ENCODE measurements around the gene PUS10.
"Not testable (repeated sequence)": the region's sequence is repeated elsewhere in the genome, so short reads cannot be mapped to it uniquely, and the experiment has no call there.

PUS10 gene

GRCh38 chr2:61017556-61018317, at the start of gene PUS10, which contains the start of gene PEX13:
TSS of gene PUS10 (minus strand) at chr2:61018255. CDS start at chr2:61011890, 6,365 bp downstream.
TSS of gene PEX13 (plus strand) at chr2:61017720. CDS start at chr2:61017760, 40 bp downstream.
- DNase-seq (ENCODE audit: low spot score): peak; percentile 86

DNA sequence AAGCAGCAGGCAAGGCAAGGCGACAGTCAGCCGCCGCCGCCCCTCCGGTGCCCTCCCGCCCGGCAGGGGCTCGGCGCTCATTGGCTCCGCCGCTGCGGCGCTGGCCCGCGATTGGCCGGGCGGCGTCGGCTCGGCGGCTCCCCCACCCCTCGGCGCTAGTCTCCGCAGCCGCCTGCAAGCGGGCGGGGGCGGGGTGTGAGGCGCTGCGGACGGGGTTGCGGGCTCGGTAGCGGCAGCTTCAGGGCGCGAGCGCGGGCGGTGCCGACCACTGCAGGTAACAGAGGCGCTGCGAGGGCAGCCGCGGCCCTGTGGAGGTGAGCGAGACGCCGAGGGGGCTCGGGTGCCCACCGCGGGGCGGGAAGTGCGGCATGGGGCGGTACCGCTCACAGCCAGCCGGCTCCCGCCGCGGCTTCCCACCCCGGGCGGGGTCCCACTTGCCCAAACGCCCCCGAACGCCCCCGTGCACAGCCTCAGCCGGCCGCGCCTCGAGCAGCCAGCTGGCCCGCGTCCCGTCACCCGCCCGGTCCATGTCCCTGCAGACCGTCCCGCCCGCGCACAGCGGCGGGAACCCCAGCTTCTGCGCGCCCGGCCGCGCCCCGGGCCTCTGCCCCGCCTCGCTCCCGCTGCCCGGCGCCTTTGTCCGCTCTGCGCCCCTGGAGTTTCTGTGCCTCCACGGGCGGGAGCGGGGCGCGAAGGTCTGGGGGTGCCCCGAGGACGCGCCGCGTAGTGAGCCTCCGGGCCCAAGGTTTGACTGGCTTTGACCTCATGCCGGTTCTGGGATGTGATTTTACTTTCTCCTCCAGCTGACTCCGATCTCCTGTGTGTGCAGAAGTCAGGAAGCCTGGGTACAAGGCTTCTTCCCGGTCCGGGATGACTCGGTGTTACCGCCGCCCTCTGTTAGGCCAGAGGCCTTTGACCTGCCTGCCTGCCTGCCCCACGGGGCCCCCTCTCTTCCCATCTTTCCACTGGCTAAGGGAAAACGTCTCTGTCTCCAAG, 48.0 kb upstream of the PUS10 start, which contains the start of gene SANBR:
SANBR (plus strand) TSS at position 158 of the 996 bp plus-strand sequence. CDS start 4,480 bp downstream, outside the sequence.
- peak; percentile 94 for DNase-seq (ENCODE audit: low spot score)

GRCh38 chr2:61059382-61059781, 41.3 kb upstream of the PUS10 start:
- DNase-seq (ENCODE audit: low spot score): no peak

- DNase-seq (ENCODE audit: low spot score): no peak
Observed at GRCh38 chr2:61057562-61057961, 39.5 kb upstream of the PUS10 start.

- no peak for DNase-seq (ENCODE audit: low spot score)
Observed at GRCh38 chr2:61055557-61055956, 37.5 kb upstream of the PUS10 start.

- DNase-seq (ENCODE audit: low spot score): no peak
Observed at GRCh38 chr2:61045999-61046398, 27.9 kb upstream of the PUS10 start.

DNA sequence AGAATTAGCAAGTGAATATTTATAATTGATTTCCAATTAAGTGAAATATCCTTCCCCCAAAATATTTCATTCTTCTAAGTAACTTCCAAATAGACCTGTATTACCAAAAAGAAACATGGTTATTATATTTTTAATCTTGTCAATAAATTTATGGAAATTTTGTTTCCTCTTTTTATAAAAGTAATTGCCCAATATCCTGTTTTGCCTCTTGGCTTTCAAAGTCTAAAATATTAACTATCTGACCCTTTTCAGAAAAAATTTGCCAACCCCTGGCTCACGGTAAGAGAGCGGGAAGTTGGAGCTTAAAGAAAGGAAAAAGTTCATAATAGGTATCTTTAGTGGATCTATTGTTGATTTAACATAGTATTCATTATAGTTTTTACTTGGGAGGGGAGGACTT, 27.2 kb upstream of the PUS10 start:
- no peak for DNase-seq (ENCODE audit: low spot score)

DNA sequence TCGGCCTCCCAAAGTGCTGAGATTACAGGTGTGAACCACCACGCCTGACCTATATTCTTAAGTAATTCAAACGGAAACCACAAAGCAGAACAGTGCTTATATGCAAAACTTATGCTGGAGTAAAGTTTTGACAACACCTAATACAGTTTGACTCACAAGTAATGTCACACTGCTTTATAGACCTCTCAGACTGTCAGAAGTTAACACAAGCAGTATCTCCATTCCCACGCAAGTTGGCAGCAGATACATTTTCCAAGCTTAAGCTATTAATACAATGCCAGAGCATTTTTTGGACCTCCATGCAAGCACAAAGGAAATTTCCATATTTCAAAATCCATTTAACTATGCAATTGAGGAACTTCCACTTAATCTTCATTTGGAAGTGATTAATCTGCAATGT, 26.6 kb upstream of the PUS10 start:
- DNase-seq (ENCODE audit: low spot score): no peak

DNA sequence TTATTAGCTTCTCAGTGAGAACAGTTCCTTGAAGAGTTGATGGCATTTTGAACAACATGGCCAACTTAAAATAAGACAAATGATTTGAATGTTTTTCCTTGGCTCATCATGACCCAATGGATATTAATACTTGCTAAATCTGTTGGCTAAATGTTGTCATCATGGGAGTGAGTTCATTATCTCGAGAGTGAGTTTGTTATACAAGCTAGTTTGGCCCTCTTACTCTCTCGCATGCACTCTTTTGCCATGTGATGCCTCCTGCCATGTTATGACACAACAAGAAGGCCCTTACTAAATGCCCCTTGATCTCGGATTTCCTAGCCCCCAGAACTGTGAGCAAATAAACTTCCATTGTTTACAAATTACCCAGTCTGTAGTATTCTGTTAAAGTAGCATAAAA, 24.8 kb upstream of the PUS10 start:
- no peak for DNase-seq (ENCODE audit: low spot score)

DNA sequence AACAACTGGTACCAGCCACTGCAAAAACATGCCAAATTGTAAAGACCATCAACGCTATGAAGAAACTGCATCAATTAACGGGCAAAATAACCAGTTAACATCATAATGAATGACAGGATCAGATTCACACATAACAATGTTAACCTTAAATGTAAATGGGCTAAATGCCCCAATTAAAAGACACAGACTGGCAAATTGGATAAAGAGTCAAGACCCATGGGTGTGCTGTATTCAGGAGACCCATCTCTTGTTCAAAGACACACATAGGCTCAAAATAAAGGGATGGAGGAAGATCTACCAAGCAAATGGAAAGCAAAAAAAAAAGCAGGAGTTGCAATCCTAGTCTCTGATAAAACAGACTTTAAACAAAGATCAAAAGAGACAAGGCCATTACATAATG, 18.6 kb upstream of the PUS10 start:
- DNase-seq (ENCODE audit: low spot score): not testable (repeated sequence)

- DNase-seq (ENCODE audit: low spot score): not testable (repeated sequence)
Observed at GRCh38 chr2:61034592-61034991, 16.5 kb upstream of the PUS10 start.

- no peak for DNase-seq (ENCODE audit: low spot score)
Observed at GRCh38 chr2:61029533-61029932, 11.5 kb upstream of the PUS10 start.

- no peak for DNase-seq (ENCODE audit: low spot score)
Observed at GRCh38 chr2:61023670-61024069, 5.6 kb upstream of the PUS10 start.

DNA sequence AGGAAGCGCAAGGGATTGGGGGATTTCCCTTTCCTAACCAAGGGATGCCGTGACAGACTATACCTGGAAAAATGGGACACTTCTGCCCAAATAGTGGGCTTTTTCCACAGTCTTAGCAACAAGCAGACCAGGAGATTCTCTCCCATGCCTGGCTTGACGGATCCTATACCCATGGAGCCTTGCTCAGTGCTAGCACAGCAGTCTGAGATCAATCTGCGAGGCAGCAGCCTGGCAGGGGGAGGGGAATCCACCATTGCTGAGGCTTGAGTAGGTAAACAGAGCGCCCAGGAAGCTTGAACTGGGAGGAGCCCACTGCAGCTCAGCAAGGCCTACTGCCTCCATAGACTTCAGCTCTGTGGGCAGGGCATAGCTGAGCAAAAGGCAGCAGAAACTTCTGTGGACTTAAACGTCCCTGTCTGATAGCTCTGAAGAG, 3.2 kb upstream of the PUS10 start:
- DNase-seq (ENCODE audit: low spot score): no peak

- DNase-seq (ENCODE audit: low spot score): no peak
Observed at GRCh38 chr2:61018798-61019197, 743 bp upstream of the PUS10 start.

GRCh38 chr2:61018318-61018755, 282 bp upstream of the PUS10 start:
- DNase-seq (ENCODE audit: low spot score): no peak

DNA sequence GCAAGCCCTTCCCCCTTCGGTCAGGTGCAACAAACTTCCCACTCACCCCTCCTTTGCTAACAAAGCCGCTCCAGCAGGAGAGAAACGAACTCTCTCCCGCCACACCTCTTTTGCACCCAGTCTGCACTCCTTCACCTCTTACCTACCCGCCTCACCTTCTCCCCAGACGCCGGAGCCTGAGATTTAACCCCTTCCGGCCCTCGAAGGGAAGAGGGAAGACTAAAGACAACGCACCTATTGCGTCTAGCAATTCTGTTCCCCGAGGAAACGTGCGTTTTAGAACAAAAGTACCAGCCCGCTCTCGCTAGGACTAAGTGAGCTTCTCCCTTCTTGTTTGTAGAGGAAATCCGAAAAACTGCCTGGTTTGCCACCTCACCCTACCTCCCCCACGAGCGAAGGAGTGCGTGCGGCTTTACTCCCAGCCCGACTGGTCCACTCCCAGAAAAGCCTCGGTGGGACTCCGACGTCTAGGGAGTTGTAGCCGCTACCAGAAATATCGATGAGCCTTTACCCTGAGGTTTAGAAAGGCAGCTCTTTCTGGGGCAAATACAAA, 976 bp downstream of the PUS10 start:
- DNase-seq (ENCODE audit: low spot score): peak; percentile 85

GRCh38 chr2:61016392-61017002, 1.6 kb downstream of the PUS10 start:
- no peak for DNase-seq (ENCODE audit: low spot score)

GRCh38 chr2:61015976-61016375, 2.1 kb downstream of the PUS10 start:
- DNase-seq (ENCODE audit: low spot score): no peak

DNA sequence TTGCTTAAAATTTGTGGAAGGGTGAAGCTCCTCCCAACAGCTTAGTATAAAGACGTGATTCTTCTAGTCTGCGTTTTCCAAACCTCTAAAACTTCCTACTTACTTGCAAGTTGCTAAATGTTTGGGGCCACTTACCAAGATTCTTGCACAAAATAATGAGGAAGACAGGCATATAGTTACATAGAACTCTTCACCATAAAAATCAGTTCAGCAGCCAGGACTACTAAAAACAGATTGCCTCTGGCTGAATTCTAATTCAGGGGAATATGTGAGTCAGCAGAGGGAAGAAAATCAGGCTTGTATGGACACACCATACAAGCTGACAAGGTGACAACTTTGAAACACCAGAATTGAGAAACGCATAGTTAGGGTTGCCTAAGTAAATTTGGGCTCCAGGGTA, 3.3 kb downstream of the PUS10 start:
- no peak for DNase-seq (ENCODE audit: low spot score)

DNA sequence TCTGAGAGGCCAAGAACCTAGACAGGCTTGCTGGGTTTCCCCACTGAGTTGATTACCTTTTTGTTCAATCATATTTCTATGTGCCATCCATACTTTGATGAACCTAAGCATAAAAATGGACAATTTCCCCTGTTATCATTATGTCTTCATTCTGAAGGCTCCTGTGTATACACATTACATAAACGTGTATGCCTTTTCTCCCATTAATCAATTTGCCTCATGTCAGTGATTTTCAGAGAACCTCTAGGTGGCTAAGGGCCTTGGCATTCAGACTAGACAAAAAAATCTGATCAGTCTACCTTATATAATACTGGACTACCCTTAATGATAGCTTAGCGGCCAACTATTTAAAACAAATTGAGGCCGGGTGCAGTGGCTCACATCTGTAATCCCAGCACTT, 4.7 kb downstream of the PUS10 start:
- DNase-seq (ENCODE audit: low spot score): no peak

DNA sequence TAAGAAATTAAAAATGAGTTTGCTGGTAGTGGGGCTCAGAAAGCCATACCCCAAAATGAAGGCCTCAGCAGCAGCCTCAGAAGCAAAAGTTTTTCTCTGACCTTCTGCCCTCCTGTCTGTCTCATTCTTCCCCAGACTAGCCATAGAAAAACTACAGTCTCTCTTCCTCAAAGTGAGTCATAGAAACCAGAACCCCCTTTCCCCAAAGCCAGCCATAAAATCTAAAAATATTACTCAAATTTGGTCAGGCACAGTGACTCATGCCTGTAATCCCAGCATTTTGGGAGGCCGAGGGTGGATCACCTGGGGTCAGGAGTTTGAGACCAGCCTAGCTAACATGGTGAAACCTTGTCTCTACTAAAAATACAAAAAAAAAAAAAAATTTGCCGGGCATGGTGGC, 5.8 kb downstream of the PUS10 start:
- not testable (repeated sequence) for DNase-seq (ENCODE audit: low spot score)

All from ecto neural progenitor cell (in vitro differentiated cells).